Uterus (tissue), 2 donors: ENCODE results near the gene SYNJ1.

Source experiments
- POLR2A ChIP-seq, 2 donors: fragments of 450-650 bp; IDR thresholded peaks; one replicate each; pipeline ENCODE4 v1.6.1; 2016; ENCODE audit warnings: antibody characterized with exemption in 2 of 2, mild to moderate bottlenecking in 1 of 2, moderate library complexity in 1 of 2
- TF ChIP-seq, protein P1 (sequence below), 4 experiments: fragments of 200-600 bp in 2 of 4; fragments of 450-650 bp in 2 of 4; sonication (generic) in 2 of 4; IDR thresholded peaks; one replicate each; pipeline ENCODE4 v1.5.1; 2016 to 2019; ENCODE audit warnings: antibody characterized with exemption in 4 of 4, mild to moderate bottlenecking in 2 of 4, moderate library complexity in 1 of 4

DNA sequence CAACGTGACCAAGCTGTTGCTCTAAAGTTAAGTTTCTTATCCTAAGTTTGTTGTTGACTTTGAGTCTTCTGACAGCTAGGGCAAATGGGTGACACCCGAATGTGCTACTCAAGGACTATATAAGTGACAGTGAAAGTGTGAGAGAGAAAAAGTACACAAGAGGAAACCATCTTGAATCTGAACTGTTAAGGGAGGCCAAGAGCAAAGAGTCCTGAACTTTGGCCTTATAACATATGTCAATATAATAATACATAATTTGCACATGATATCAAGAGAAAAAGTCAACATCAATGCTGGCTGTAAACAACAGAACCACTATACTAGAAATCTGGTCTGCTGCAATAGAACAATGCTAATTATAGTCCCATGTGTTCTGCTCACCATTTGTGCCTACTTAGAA, 29.5 kb downstream of the SYNJ1 start:
- TF ChIP-seq, protein P1, sequence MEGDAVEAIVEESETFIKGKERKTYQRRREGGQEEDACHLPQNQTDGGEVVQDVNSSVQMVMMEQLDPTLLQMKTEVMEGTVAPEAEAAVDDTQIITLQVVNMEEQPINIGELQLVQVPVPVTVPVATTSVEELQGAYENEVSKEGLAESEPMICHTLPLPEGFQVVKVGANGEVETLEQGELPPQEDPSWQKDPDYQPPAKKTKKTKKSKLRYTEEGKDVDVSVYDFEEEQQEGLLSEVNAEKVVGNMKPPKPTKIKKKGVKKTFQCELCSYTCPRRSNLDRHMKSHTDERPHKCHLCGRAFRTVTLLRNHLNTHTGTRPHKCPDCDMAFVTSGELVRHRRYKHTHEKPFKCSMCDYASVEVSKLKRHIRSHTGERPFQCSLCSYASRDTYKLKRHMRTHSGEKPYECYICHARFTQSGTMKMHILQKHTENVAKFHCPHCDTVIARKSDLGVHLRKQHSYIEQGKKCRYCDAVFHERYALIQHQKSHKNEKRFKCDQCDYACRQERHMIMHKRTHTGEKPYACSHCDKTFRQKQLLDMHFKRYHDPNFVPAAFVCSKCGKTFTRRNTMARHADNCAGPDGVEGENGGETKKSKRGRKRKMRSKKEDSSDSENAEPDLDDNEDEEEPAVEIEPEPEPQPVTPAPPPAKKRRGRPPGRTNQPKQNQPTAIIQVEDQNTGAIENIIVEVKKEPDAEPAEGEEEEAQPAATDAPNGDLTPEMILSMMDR (IDR thresholded peaks at IDR 0.05) = no peak
- TF ChIP-seq POLR2A (IDR thresholded peaks at IDR 0.05) = no peak
